ENCODE data around the gene GPBP1L1.

GPBP1L1 gene

DNA sequence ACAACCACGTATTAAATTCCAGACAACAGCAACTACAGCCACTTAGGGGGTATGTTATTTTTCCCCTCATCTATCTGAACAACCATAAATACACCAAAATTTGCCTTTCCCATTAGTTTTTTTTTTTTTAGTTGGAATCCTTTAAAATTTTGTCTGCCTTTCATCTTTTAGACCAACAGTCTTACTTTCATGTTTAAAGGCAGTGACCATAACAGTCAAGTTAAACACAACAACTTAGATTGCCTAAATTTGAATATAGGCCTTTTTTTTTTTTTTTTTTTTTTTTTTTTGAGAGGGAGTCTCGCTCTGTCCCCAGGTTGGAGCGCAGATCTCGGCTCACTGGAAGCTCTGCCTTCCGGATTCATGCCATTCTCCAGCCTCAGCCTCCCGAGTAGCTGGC lies 3.4 kb downstream of the GPBP1L1 start (continued):
- TF ChIP-seq ZBTB17 (tag by site-specific recombination; IDR thresholded peaks at IDR 0.05) (no peak), ZNF140 (tag by site-specific recombination; IDR thresholded peaks at IDR 0.05) (no peak), ZNF423 (tag by site-specific recombination; IDR thresholded peaks at IDR 0.05) (no peak), ZNF239 (tag by site-specific recombination; IDR thresholded peaks at IDR 0.05) (no peak), GLIS1 (tag by site-specific recombination; IDR thresholded peaks at IDR 0.05) (peak; percentile 35; the same call in 1 of the 2 replicates), MZF1 (tag by site-specific recombination; IDR thresholded peaks at IDR 0.05; ENCODE audit: borderline replicate concordance) (no peak)
- TF ChIP-seq, protein P1, sequence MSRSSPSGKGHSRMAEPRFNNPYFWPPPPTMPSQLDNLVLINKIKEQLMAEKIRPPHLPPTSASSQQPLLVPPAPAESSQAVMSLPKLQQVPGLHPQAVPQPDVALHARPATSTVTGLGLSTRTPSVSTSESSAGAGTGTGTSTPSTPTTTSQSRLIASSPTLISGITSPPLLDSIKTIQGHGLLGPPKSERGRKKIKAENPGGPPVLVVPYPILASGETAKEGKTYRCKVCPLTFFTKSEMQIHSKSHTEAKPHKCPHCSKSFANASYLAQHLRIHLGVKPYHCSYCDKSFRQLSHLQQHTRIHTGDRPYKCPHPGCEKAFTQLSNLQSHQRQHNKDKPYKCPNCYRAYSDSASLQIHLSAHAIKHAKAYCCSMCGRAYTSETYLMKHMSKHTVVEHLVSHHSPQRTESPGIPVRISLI (tag by site-specific recombination; IDR thresholded peaks at IDR 0.05), result peak; percentile 87

DNA sequence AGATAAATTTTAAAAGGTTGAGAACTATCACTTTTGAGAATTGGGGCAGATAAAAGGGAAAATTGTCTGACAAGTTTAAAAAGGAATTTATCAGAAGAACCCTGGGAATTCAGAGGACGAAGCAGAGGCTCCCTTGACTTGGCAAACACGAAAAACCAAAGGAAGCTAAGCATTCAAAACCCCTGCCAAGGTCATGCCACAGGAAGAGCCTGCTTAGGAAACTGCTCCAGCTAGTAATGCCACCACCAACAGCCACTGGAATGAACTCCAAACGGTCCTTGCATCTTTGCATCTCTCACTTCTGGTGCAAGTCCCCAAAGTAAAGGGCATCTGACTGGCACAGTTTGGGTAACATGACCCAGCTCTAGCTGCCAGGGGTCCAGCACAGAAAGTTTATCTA lies 7.2 kb downstream of the GPBP1L1 start:
- no peak for TF ChIP-seq ZNF341 (tag by site-specific recombination; IDR thresholded peaks at IDR 0.05; ENCODE audit: low read depth)
- no peak for TF ChIP-seq KLF10 (tag by site-specific recombination; IDR thresholded peaks at IDR 0.05)
- no peak for TF ChIP-seq ZNF76 (tag by site-specific recombination; IDR thresholded peaks at IDR 0.05; ENCODE audit: borderline replicate concordance, low read depth)
- no peak for TF ChIP-seq ZNF16 (tag by site-specific recombination; IDR thresholded peaks at IDR 0.05; ENCODE audit: low read depth)
- TF ChIP-seq, protein P2, sequence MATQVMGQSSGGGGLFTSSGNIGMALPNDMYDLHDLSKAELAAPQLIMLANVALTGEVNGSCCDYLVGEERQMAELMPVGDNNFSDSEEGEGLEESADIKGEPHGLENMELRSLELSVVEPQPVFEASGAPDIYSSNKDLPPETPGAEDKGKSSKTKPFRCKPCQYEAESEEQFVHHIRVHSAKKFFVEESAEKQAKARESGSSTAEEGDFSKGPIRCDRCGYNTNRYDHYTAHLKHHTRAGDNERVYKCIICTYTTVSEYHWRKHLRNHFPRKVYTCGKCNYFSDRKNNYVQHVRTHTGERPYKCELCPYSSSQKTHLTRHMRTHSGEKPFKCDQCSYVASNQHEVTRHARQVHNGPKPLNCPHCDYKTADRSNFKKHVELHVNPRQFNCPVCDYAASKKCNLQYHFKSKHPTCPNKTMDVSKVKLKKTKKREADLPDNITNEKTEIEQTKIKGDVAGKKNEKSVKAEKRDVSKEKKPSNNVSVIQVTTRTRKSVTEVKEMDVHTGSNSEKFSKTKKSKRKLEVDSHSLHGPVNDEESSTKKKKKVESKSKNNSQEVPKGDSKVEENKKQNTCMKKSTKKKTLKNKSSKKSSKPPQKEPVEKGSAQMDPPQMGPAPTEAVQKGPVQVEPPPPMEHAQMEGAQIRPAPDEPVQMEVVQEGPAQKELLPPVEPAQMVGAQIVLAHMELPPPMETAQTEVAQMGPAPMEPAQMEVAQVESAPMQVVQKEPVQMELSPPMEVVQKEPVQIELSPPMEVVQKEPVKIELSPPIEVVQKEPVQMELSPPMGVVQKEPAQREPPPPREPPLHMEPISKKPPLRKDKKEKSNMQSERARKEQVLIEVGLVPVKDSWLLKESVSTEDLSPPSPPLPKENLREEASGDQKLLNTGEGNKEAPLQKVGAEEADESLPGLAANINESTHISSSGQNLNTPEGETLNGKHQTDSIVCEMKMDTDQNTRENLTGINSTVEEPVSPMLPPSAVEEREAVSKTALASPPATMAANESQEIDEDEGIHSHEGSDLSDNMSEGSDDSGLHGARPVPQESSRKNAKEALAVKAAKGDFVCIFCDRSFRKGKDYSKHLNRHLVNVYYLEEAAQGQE (tag by site-specific recombination; IDR thresholded peaks at IDR 0.05), result no peak
- TF ChIP-seq ZXDB (tag by site-specific recombination; IDR thresholded peaks at IDR 0.05), result no peak
- no peak for TF ChIP-seq ZSCAN16 (tag by site-specific recombination; IDR thresholded peaks at IDR 0.05)
- TF ChIP-seq MYNN (tag by site-specific recombination; IDR thresholded peaks at IDR 0.05; ENCODE audit: borderline replicate concordance), result no peak
- TF ChIP-seq RBAK (tag by site-specific recombination; IDR thresholded peaks at IDR 0.05), result no peak
- CTCF ChIA-PET, result no interaction called here
- POLR2A ChIA-PET, result interaction anchor here (0.6 kb wide), 1 partner anchor 1658 kb away, joined by 3 read pairs; no protein-coding TSS in a partner anchor
- Histone ChIP-seq H3K9me3 (ENCODE audit: control insufficient read depth, insufficient read depth, low read depth, low read length) (no peaks in the 10 kb centered on the region), H3K4me3 (ENCODE audit: low read depth, low read length) (no peak overlapping the region), H3K36me3 (ENCODE audit: control insufficient read depth in 2 of 2, insufficient read depth in 1 of 2, low read length in 2 of 2) (peaks cover 0 to 5% of the 10 kb centered on the region in 2 experiments; a peak in 2 of 3 replicates), H3K27ac (ENCODE audit: extremely low read depth, low read depth, low read length) (no peak overlapping the region), H3K4me1 (ENCODE audit: control insufficient read depth, insufficient read depth, low read length) (peaks cover 41% of the 10 kb centered on the region)

DNA sequence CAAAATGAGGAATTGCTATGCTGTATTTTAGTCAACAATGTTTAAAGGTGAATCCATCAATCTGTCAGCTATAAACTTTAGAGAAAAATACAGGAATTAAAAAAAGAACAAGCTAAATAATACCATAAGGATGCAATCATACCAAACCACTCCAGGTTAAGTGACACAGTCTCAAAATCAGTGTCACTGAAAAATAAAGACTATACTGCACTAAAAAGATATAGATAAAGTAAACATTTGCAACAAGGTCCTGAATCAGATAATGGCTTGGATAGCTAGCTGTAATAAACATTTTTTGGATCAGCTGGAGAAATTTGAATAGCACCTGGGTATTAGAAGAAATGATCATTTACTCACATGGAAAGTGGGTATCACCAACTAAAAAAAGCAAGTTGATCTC lies 7.8 kb downstream of the GPBP1L1 start:
- TF ChIP-seq ZNF664 (tag by site-specific recombination; IDR thresholded peaks at IDR 0.05) (peak; percentile 24; the same call in 1 of the 2 replicates), ZNF311 (tag by site-specific recombination; IDR thresholded peaks at IDR 0.05; ENCODE audit: borderline replicate concordance) (no peak), ZNF776 (tag by site-specific recombination; IDR thresholded peaks at IDR 0.05; ENCODE audit: borderline replicate concordance) (no peak), PRDM6 (tag by site-specific recombination; IDR thresholded peaks at IDR 0.05) (0 out of 2 replicates have a peak, but pooled peaks have one; percentile 14), FEZF1 (tag by site-specific recombination; IDR thresholded peaks at IDR 0.05) (peak; percentile 22; the same call in 1 of the 2 replicates), ZFHX2 (tag by site-specific recombination; conservative IDR thresholded peaks at IDR 0.05) (no peak), BCL11A (tag by site-specific recombination; IDR thresholded peaks at IDR 0.05; ENCODE audit: low read depth) (no peak), ZNF155 (tag by site-specific recombination; IDR thresholded peaks at IDR 0.05) (no peak), ZNF629 (tag by site-specific recombination; IDR thresholded peaks at IDR 0.05) (no peak)
- ChIA-PET CTCF (interaction anchor here (0.6 kb wide), 2 partner anchors 40 to 165 kb away, joined by 3 to 4 read pairs; no protein-coding TSS in a partner anchor), POLR2A (interaction anchor here (0.6 to 2.3 kb wide), 2 partner anchors 8 to 1657 kb away, joined by 3 to 11 read pairs; partner anchors contain the start of gene GPBP1L1)
- H3K27ac ChIP-seq (ENCODE audit: extremely low read depth, low read depth, low read length), result no peak overlapping the region
- H3K36me3 ChIP-seq (ENCODE audit: control insufficient read depth in 2 of 2, insufficient read depth in 1 of 2, low read length in 2 of 2), result peaks cover 0 to 5% of the 10 kb centered on the region in 2 experiments; a peak in 2 of 3 replicates
- no peaks in the 10 kb centered on the region for H3K9me3 ChIP-seq (ENCODE audit: control insufficient read depth, insufficient read depth, low read depth, low read length)
- H3K4me3 ChIP-seq (ENCODE audit: low read depth, low read length), result no peak overlapping the region
- H3K4me1 ChIP-seq (ENCODE audit: control insufficient read depth, insufficient read depth, low read length), result peaks cover 41% of the 10 kb centered on the region

Data from HEK293 (cell line).